ENCODE data around the gene ARSA.
"Not testable (repeated sequence)": the region's sequence is repeated elsewhere in the genome, so short reads cannot be mapped to it uniquely, and the experiment has no call there.

The ARSA gene

DNA sequence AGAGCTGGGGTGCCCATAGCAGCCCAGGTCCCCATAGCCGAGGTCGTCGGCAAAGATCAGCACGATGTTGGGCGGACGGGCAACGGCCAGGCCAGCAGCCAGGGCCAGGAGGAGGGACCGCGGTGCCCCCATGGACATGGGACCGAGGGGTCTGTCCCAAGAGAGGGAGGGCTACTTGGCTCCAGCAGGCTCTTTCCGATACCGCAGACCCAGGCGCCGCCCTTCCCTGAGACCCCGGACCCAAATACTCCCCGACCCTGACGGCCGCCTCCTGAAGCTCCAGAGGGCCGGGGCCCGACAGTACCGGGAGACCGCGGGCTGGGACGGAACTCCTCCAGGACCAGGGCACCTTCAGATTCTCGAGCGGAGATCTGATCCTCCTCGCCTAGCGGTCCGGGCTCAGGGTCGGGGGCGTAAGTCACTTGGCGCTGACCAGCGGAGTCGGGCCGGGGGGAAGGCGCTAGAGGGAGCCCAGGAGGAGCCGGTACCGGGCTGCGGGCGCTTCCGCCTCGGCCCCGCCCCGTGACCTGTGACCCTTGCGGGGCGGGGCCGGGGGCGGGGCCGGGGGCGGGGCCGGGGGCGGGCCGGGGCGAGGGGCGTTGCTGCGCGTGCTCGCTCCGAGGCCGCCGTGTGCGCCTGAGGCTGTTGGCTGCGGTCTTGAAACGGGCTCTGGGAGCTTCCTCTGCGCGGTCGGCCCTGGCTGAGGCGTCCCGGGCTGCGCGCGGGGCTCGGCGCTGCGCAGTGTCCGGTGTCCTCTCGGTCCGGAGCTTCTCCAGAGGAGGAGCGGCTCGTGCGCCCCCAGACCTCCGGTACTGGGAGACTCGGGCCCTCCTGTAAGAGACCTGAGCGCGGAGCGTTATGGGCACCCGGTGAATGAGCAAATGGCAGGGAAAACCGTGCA, at the start of gene ARSA:
Gene ARSA (minus strand): TSS at position 511 of the 901 bp plus-strand sequence. CDS start 373 bp downstream, at position 138.
- DNase-seq (ENCODE audit: low read depth in 2 of 2): peak; percentile 41 to 51

GRCh38 chr22:50676661-50677492, 48.9 kb upstream of the ARSA start:
- DNase-seq (ENCODE audit: low read depth in 2 of 2): no peak

GRCh38 chr22:50676180-50676636, 48.3 kb upstream of the ARSA start:
- no peak for DNase-seq (ENCODE audit: low read depth in 2 of 2)

- no peak for DNase-seq (ENCODE audit: low read depth in 2 of 2)
Measured at GRCh38 chr22:50675553-50676179, 47.7 kb upstream of the ARSA start.

GRCh38 chr22:50674606-50675552, 46.9 kb upstream of the ARSA start:
- no peak for DNase-seq (ENCODE audit: low read depth in 2 of 2)

DNA sequence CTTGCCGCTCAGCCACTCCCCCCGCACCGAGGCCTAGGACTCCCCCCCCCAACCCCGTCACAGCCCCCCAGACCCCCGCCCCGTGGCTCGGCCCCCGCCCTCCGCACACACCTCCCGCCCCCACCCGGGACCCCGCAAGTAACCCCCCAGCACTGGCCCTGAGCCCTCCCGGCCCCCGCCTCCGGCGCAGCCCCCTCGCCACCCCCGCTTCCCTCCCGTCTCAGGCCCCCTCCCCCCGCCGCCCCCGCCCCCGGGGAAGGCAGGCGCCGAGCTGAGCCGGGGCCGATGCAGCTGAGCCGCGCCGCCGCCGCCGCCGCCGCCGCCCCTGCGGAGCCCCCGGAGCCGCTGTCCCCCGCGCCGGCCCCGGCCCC, 46.2 kb upstream of the ARSA start:
- no peak for DNase-seq (ENCODE audit: low read depth in 2 of 2)

DNA sequence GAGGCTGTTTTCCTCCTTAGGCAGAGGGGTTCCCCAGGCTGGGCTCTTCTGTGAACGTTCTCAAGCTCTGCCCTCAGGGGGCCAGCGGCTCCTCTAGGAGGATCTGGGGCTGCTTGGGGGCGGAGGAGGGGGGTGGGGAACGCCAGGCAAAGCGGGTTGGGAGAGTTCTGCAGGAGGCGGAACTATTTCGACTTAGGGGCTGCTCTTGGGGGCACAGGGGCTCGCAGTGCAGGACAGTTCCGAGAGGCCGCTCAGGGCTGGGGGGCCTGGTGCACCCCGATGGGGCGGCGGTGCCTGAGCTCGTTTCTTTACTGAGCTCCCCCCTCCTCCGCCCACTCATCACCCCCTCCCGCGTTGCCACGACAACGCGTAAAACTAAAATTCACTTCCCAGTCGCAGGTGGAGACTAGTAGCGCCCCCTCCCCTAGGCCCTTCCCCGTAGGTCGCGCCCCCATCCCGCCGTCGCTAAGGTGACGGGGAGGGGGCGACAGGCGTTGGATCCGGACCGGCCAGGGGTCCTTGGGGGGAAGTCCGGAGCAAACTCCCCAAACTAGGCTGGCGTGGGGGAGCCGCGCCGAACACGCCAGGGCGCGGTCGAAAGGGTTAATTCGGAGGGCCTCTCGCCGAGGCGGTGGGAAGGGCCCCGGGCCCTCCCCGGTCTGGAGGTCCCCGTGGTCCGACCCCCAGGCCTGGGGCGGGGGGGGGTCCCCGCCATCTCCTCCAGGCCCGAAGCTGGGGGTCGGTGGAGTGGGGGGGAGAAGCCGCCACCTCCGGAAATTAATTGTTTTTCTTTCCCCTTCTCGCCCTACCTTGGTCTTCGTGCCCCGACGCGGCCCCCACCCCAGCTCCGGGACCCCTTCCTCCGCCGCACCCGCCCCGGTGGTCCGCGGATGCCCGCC, 45.5 kb upstream of the ARSA start:
- DNase-seq (ENCODE audit: low read depth in 2 of 2): no peak

DNA sequence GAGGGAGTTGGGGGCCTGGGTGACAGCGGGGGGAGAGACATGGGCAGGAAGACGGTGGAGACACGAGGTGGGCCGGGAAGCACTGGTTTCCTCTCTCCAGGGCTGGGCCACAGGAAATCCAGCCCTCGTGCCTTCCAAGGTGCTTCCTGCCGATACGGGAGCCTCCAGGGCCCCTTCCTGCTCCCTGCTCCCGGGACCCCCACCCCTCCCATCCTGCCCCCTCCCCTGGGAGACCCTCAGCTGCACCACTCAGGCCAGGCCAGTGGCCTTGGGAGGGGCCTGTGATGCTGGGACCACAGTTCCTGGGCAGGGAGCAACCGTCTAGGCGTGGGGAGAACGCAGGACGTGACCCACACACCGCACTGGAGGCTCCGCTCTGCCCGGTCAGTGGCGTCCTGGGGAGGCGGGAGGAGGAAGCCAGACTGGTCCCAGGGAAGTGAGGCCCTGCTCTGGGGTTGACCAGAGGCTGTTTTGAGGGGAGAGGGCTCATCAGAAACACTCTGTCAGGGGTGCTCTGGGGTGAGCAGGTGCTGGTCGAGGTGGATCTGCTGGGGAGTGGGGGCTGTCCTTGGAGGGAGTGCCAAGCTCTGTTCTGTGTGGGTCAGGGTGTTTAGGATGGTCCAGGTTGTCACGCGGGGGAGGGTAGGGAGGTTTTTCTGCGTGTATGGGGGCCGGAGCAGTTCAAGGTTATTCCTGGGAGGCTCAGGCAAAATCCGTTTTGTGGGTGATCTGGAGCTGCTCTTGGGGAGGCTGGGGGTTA, 44.7 kb upstream of the ARSA start, which contains the start of gene SHANK3:
Gene SHANK3 (plus strand): TSS at position 353 of the 760 bp plus-strand sequence.
- no peak for DNase-seq (ENCODE audit: low read depth in 2 of 2)

DNA sequence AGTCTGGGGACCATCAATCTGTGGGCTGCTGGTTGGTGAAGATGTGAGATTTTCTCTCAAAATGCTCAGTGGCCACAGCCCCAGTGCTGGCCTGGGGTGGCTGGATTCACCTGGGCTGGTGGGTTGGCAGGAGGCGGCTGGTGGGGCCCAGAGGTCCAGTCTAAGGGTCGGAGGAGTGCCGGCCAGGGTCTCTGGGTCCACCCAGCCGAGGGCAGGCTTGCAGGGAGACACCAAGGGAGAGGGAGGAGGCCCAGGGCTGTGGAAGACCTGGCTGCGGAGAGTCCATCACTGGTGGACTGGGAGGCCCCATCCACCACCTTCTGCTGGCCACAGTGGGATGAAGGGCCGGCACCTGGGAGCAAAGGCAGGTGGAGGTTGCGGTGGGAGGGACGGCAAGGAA, 44.1 kb upstream of the ARSA start:
- no peak for DNase-seq (ENCODE audit: low read depth in 2 of 2)

GRCh38 chr22:50671641-50672040, 43.7 kb upstream of the ARSA start:
- DNase-seq (ENCODE audit: low read depth in 2 of 2): no peak

DNA sequence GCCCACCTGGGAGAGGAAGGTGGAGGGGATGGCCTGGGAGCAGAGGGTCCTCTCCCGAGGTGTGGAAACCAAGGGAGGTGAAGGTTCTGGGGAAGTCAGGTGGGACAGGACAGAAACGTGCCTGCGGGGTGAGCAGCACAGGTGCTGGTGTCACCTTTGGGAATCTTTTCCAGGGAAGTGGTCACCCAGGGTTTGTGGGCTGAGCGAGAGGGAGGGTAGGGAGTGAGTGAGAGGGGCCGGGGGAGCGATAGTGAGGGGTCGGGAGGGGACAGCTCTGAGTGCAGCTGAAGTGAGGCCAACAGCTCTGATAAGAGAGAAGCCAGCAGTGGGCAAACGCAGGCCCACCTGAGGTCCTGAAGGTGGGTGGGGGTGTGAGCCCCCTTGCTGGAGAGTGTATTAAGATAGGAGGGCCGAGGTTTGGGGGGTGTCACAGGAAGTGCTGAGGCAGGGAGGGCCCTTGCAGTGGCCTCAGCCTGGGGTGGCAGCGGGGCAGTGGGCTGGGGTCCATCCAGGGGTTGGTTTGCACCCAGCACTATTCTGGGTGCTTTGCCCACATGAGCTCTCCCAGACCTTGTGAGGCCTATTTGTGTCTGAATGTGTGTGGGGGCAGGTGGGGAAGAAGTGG, 43.1 kb upstream of the ARSA start:
- DNase-seq (ENCODE audit: low read depth in 2 of 2): no peak

DNA sequence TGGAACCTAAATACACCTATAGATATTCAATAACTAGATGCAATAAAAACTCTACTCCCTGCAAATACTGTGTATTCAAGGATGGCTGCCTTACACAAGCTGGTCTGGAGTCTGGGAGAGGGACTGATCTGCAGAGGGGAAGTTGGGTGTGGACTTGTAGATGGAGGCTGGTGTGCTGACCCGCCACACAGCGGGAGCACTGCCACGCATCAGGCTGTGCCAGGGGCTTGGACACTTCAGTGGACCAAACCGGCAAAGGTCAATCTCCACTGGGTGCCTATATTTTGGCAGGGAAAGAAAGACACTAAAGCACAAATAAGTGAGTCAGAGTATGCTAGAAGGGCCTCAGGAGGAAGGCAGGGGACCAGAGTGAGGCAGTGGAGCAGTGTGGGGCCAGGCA, 42.6 kb upstream of the ARSA start:
- no peak for DNase-seq (ENCODE audit: low read depth in 2 of 2)

GRCh38 chr22:50665738-50666137, 37.8 kb upstream of the ARSA start:
- DNase-seq (ENCODE audit: low read depth in 2 of 2): no peak

- DNase-seq (ENCODE audit: low read depth in 2 of 2): no peak
Measured at GRCh38 chr22:50665212-50665611, 37.3 kb upstream of the ARSA start.

DNA sequence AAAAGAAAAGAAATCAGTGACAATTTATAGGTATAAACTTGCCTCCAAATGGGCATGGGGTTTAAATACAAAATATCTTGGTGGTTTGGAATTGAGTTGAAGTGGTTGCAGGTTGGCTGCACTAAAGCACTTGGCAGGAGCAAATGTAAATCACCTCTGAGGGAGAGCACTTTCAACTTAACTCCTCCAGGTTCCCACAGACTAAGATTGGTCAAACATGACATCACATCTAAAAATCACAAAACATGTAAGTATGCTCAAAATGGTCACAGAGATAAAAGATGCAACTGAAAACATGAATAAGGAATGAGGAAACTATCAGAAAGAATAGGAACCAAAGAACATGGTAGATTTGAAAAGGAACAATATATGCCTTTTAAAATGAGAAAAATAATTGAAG, 32.4 kb upstream of the ARSA start:
- DNase-seq (ENCODE audit: low read depth in 2 of 2): no peak

GRCh38 chr22:50659711-50660110, 31.8 kb upstream of the ARSA start:
- not testable (repeated sequence) for DNase-seq (ENCODE audit: low read depth in 2 of 2)

DNA sequence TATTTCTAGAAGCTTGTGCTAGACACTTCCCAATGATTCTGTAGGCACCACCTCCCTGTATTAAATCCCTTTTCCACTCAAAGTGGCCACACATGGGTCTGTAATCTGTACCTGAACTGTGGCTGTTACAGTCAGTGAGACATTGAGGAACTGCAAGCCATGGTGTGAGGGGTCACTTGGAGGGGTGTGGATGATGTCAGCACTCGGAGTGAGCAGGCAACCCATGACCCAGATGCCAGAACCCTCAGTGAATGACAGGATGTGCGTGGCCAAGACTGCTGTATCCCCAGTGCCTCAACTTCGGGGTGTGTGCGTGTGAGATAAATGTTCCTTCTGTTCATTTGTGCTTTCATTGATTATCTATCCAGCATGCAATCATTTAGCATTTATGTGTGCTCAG, 30.0 kb upstream of the ARSA start:
- DNase-seq (ENCODE audit: low read depth in 2 of 2): no peak

GRCh38 chr22:50656122-50657070, 28.4 kb upstream of the ARSA start:
- DNase-seq (ENCODE audit: low read depth in 2 of 2): no peak
